Pulmonary artery endothelial cell (primary cell): ENCODE data around the gene ATXN1. TPM values are rescaled to one million over a fixed set of nuclear protein-coding genes. Genes with fewer than 3 reads are reported as not detected.
"Not testable (repeated sequence)": the region's sequence is repeated elsewhere in the genome, so short reads cannot be mapped to it uniquely, and the experiment has no call there.

Experiments
- DNase-seq: peaks from one replicate; pipeline ENCODE4 v3.0.0-alpha.2; 2011; ENCODE audit warnings: low read depth, low spot score
- total RNA-seq: library from RNA; depleted of rRNA; stranded (reverse); fragments of >200 nt; gene quantifications from 2 replicates; pipeline ENCODE4 v1.2.3, GENCODE V29; 2014

ATXN1 gene
- total RNA-seq, 1 donor from 2014 or later = 14.2 TPM

DNA sequence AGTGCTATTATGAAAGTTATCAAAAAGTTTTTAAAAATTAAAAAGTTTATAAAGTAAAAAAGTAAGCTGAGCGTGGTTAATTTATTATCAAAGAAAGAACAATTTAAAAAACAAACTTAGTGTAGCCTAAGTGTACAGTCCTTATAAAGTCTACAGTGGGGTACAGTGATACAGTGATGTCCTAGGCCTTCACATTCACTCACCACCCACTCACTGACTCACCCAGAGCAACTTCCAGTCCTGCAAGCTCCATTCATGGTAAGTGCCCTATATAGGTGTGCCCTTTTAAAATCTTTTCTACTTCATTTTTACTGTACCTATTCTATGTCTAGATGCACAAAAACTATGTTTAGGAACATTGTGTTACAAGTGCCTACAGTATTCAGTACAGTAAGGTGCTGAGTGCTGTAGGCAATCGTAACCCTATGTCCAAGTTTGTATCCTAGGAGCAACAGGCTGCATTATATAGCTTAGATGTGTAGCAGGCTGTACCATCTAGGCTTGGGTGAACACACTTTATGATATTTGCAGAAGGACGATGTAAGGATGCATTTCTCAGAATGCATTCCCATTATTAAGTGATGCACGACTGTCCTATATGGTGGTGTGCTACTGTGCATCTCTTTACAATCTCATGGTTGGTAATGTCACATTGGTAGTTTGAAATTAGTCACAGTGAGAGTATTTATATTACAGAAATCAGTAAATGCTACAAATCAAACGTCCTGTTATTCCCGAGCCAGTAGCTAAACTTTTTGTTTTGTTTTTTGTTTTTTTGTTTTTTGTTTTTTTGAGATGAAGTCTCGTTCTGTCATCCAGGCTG lies 364.6 kb downstream of the ATXN1 start:
- no peak for DNase-seq

DNA sequence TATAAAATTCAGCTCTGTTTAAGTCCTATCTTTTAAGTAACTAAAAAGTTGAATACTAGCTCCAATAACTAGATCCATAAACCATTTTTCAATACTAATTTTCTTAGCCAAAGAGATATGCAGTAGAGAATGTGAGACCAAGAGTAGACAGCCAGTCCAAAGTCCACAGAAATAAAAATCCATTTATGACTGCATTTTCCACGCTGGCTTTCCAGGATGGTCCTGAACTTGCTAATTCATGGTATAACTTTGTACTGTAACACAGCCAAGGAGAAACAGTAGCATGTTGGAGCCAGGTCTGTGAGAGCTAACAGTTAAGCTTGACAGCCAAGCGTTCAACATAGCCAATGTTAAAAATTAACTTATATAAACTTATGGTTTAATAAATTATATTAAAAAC lies 366.6 kb downstream of the ATXN1 start:
- no peak for DNase-seq

GRCh38 chr6:16393326-16393725 lies 367.9 kb downstream of the ATXN1 start:
- DNase-seq = no peak

DNA sequence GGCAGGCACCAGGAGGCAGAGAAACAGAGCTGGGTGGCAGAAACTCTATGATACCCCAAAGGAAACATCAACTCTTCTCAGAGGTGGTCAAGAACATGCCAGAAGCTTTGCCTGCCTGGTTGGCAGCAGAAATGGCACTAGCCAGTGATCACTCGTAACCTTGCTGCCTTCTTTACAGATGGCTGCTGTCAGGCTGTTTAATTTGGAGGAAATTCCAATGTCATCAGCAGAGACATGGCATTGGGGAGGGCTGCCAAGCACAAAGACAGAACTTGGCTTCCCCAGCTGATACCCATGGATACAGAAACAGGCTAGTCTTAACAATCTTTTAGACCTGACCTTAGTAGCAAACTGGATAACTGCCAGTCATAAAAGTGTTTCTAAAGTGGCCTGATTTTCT lies 369.2 kb downstream of the ATXN1 start:
- no peak for DNase-seq

GRCh38 chr6:16391451-16391912 lies 369.8 kb downstream of the ATXN1 start:
- no peak for DNase-seq

GRCh38 chr6:16390909-16391450 lies 370.3 kb downstream of the ATXN1 start:
- DNase-seq = not testable (repeated sequence)

- DNase-seq = no peak
These were observed 371.6 kb downstream of the ATXN1 start for GRCh38 chr6:16389642-16390041.

DNA sequence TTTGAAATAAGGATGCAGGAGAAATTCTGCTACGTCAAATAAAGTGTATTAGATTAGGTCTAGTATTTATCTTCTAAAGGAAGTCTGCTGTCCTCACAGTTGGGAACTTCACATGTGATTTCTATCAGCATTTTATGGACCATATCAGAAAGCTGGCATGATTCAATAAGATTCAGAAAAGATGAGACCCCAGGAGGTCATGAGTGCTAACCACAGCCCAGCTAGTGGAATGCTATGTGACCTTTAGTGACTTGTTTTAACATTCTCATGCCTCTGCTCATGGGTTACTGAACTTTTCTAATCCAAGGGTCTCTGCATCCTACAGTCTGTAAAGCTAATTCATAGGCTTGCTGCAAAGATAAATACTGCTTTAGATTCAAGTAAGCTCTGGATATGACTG lies 372.8 kb downstream of the ATXN1 start:
- DNase-seq = no peak

- DNase-seq = no peak
These were observed 375.2 kb downstream of the ATXN1 start for GRCh38 chr6:16386057-16386456.

DNA sequence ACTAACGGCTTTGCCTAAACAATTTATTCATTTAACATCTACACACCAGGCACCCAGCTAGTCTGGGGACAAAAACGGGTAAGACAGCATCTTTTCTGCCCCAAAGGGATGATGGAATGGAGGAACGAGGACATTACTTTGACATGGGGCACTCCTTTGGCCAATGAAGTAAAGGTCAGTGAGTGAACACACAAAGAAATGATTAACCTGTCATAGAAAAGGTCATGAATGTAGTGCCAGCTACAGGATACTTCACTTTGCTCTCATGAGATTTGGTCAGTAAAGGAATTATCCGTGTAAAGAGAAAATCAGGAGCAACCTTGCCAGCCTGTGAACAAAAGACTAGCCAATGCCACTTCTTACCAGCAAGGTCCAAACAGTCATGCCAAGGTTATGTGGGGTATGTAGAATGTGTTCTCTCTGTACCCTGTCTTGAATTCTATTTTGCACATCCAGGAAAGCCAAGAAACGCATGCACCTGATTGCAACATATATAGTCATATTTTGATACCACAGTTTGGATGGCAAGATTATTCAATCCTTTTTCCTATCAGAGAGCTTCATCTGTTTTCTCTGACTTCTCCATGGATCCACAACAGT lies 377.6 kb downstream of the ATXN1 start:
- DNase-seq = no peak

DNA sequence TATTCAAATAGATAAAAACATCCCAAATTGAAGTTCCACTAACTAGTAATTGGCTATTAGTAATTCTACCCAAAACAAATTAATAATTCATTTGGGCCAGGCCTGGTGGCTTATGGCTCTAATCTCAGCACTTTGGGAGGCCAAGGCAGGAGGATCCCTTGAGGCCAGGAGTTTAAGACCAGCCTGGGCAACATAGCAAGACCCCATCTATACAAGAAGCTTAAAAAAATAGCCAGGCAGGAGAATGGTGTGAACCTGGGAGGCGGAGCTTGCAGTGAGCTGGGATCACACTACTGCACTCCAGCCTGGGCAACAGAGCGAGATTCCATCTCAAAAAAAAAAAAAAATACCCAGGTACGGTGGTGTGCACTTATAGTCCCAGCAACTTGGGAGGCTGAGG lies 379.3 kb downstream of the ATXN1 start:
- DNase-seq = not testable (repeated sequence)

- DNase-seq = no peak
These were observed 380.9 kb downstream of the ATXN1 start for GRCh38 chr6:16380220-16380809.

DNA sequence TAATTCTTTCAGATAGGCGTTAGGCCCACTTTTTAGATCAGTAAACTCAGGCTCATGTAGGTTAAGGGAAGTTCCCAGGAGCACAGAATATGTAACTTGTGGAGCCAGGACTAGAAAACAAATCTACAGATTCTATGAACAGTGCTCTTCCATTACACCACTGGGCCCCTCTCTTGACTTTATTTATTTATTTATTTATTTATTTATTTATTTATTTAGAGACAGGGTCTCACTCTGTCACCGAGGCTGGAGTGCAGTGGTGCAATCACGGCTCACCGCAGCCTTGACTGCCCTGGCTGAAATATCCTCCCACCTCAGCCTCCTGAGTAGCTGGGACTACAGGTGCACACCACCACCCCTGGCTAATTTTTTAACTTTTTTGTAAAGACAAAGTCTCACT lies 382.9 kb downstream of the ATXN1 start:
- not testable (repeated sequence) for DNase-seq

DNA sequence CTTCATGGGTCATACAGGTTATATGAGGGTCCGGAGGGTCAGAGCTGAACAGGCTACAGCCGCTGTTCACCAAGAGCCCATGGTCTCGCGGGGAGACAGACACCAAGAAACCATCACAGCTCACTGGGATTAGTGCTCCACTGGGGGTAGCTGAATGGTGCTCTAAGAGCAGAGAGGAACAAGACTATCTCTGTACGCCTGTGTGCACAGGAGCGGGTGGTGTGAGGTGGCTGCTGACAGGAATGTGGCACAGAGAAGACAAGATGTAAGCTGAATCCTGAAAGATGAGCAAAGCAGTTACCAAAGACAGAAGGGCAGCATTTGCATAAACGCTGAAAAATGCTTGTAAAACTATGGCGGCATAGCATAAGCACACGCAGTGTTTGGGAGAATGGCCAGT lies 383.8 kb downstream of the ATXN1 start:
- no peak for DNase-seq

GRCh38 chr6:16375843-16376242 lies 385.4 kb downstream of the ATXN1 start:
- no peak for DNase-seq

GRCh38 chr6:16375206-16375605 lies 386.1 kb downstream of the ATXN1 start:
- no peak for DNase-seq

GRCh38 chr6:16374461-16375200 lies 386.6 kb downstream of the ATXN1 start:
- no peak for DNase-seq

DNA sequence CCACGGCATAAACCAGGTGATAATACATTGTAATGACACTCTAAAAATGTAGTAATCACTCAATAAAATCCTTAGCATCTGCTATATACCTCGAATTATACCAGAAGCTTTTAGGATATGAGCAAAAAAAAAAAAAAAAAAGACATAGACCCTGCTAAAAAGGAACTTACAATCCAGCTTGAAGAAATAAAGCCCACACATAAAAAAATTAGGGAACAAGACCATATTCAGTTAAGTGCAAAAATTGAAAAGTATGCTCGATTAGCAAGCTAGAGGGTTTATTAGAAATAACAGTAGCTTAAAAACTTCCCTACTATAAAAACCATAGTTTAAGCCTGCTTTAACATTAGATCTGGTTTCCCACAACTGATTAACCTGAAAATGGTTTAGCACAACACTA lies 387.2 kb downstream of the ATXN1 start:
- DNase-seq = no peak

GRCh38 chr6:16372029-16372776 lies 389.1 kb downstream of the ATXN1 start:
- DNase-seq = peak; percentile 48

DNA sequence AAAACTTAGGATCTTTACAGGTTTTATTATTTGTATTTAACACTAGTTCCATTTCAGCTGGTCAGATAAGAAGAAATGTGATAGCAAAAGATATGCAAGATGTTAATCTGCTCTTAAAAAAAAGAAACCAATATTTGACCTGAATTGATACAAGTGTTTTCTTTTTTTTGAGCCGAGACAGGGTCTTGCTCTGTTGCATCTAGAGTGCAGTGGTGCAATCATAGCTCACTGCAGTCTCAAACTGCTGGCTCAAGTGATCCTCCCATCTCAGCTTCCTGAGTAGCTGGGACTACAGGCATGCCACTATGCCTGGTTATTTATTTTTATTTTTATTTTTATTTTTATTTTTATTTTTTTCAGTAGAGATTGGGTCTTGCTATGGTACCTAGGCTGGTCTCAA lies 389.9 kb downstream of the ATXN1 start:
- no peak for DNase-seq

GRCh38 chr6:16370943-16371342 lies 390.3 kb downstream of the ATXN1 start:
- no peak for DNase-seq
